SK-N-SH treated with all-trans-retinoic acid at 6 μM for 48 hours (cell line): ENCODE measurements around the gene WDR73.

Source experiments
- ARNTL ChIP-seq: fragments of 450-650 bp; formaldehyde crosslinking; IDR thresholded peaks from 2 replicates; pipeline ENCODE4 v1.5.0; 2020; ENCODE audit warnings: low read depth, mild to moderate bottlenecking, moderate library complexity, borderline replicate concordance
- GLIS3 ChIP-seq: fragments of 250-450 bp; sonication (Bioruptor Pico); IDR thresholded peaks from 2 replicates; pipeline ENCODE4 v1.5.0; 2020; ENCODE audit warnings: mild to moderate bottlenecking, moderate library complexity
- ISL1 ChIP-seq: fragments of 250-450 bp; sonication (Bioruptor Pico); IDR thresholded peaks from 2 replicates; pipeline ENCODE4 v2.1.2; 2022; ENCODE audit warnings: mild to moderate bottlenecking, moderate library complexity
- OSR1 ChIP-seq: fragments of 250-450 bp; sonication (Bioruptor Pico); IDR thresholded peaks from 2 replicates; pipeline ENCODE4 v1.8.0; 2022; ENCODE audit warnings: moderate library complexity, mild to moderate bottlenecking, inconsistent platforms
- PATZ1 ChIP-seq: fragments of 250-450 bp; sonication (Bioruptor Pico); IDR thresholded peaks from 2 replicates; pipeline ENCODE4 v1.8.0; 2020; ENCODE audit warnings: mild to moderate bottlenecking, moderate library complexity, borderline replicate concordance
- PPARA ChIP-seq: fragments of 250-450 bp; sonication (Bioruptor Pico); IDR thresholded peaks from 2 replicates; pipeline ENCODE4 v1.5.0; 2020; ENCODE audit warnings: mild to moderate bottlenecking, borderline replicate concordance
- SNAI2 ChIP-seq: fragments of 250-450 bp; sonication (Bioruptor Pico); IDR thresholded peaks from 2 replicates; pipeline ENCODE4 v1.5.0; 2020; ENCODE audit warnings: mild to moderate bottlenecking, moderate library complexity
- TCF4 ChIP-seq: fragments of 250-450 bp; sonication (Bioruptor Pico); IDR thresholded peaks from 2 replicates; pipeline ENCODE4 v1.8.0; 2021; ENCODE audit warnings: mild to moderate bottlenecking, moderate library complexity, borderline replicate concordance
- TOX ChIP-seq: fragments of 250-450 bp; sonication (Bioruptor Pico); IDR thresholded peaks from 2 replicates; pipeline ENCODE4 v1.8.0; 2021; ENCODE audit warnings: mild to moderate bottlenecking, moderate library complexity, borderline replicate concordance
- ZNF70 ChIP-seq: fragments of 450-650 bp; formaldehyde crosslinking; IDR thresholded peaks from 2 replicates; pipeline ENCODE4 v1.5.0; 2020; ENCODE audit warnings: mild to moderate bottlenecking, moderate library complexity

- TF ChIP-seq ARNTL (CRISPR knock-in tag): no peak
- no peak for TF ChIP-seq TCF4
- TF ChIP-seq ISL1: no peak
- no peak for TF ChIP-seq TOX (CRISPR knock-in tag)
- TF ChIP-seq PATZ1: no peak
- no peak for TF ChIP-seq SNAI2 (CRISPR knock-in tag)
- no peak for TF ChIP-seq PPARA
- TF ChIP-seq ZNF70 (CRISPR knock-in tag): no peak
- no peak for TF ChIP-seq GLIS3 (CRISPR knock-in tag)
- TF ChIP-seq OSR1 (CRISPR knock-in tag): no peak
Observed at GRCh38 chr15:84638103-84638502, 16.0 kb downstream of the WDR73 start.
